Thoracic aorta (tissue), 2 donors: ENCODE results near the gene DIRAS3. TPM values are rescaled to one million over a fixed set of nuclear protein-coding genes. Genes with fewer than 3 reads are reported as not detected.

Source experiments
- ATAC-seq: fragments of 150-250 bp; one replicate; pipeline ENCODE4 v1.8.0; 2017; ENCODE audit warnings: low read depth; ENCODE audit not compliant: insufficient number of reproducible peaks, low FRiP score
- DNase-seq: peaks from one replicate; pipeline ENCODE4 v3.0.0-alpha.2; 2020; ENCODE audit warnings: low spot score
- H3K27ac ChIP-seq, 2 donors: fragments of 200-600 bp; sonication (generic); 1 replicate in 1 of 2; 2 replicates in 1 of 2; pipeline ENCODE4 v1.5.1; 2016; ENCODE audit warnings: mild to moderate bottlenecking in 2 of 2, moderate library complexity in 2 of 2
- H3K27me3 ChIP-seq: fragments of 200-600 bp; sonication (generic); replicated peaks from 2 replicates; pipeline ENCODE4 v1.6.0; 2016; ENCODE audit warnings: mild to moderate bottlenecking; ENCODE audit not compliant: insufficient read depth
- H3K36me3 ChIP-seq: fragments of 200-600 bp; sonication (generic); one replicate; pipeline ENCODE4 v1.5.1; 2016
- H3K4me1 ChIP-seq, 2 donors: fragments of 200-600 bp; sonication (generic); 1 replicate in 1 of 2; 2 replicates in 1 of 2; pipeline versions ENCODE4 v1.5.1 to v1.6.0; 2016; ENCODE audit warnings: low read depth in 2 of 2, mild to moderate bottlenecking in 1 of 2; ENCODE audit not compliant: control insufficient read depth in 1 of 2
- H3K4me3 ChIP-seq: fragments of 200-600 bp; sonication (generic); 2 replicates; pipeline ENCODE4 v1.5.1; 2016; ENCODE audit warnings: mild to moderate bottlenecking
- H3K9me3 ChIP-seq: fragments of 200-600 bp; sonication (generic); 2 replicates; pipeline ENCODE4 v1.5.1; 2016
- total RNA-seq, 2 donors: library from RNA; depleted of rRNA; stranded (reverse); fragments of >200 nt; gene quantifications; one replicate each; pipeline versions ENCODE4 v1.1.0 to v1.2.3, GENCODE V29; 2016
- TF ChIP-seq, protein P1 (sequence below): fragments of 200-600 bp; sonication (generic); IDR thresholded peaks from one replicate; pipeline ENCODE4 v1.5.1; 2019; ENCODE audit warnings: antibody characterized with exemption

Gene DIRAS3
- total RNA-seq, 2 donors from 2014 or later: 4.6 TPM; not detected in 1

DNA sequence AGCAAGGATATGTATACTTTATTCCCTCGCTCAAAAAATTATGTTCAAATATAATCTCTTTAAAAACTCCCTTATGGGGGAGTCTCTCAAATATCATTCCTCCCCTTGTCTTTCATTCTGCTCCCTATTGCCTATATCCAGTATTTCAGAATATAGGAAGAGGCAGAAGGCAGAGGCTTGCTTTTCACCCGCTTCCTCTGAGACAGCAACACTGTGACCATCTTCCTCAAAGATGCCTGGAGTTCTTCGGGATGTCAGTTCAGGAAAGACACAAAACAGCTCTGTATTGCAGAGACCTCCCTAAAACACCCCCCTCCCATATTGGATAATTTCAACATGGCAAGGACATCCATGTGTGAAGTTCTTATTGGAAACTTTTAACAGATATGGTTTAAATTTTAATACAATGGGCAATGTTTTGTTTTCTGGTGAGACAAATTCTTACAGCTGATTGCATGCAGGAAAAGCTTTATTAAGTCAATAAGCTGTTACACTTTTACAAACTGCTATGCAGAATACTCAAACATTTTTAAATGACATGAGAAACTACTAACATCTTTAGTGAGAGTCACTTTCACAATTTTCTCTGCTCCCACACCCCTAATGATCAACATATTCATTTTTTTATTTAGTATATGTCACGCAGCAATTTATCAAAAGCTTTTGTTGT, 4.8 kb downstream of the DIRAS3 start:
- TF ChIP-seq, protein P1, sequence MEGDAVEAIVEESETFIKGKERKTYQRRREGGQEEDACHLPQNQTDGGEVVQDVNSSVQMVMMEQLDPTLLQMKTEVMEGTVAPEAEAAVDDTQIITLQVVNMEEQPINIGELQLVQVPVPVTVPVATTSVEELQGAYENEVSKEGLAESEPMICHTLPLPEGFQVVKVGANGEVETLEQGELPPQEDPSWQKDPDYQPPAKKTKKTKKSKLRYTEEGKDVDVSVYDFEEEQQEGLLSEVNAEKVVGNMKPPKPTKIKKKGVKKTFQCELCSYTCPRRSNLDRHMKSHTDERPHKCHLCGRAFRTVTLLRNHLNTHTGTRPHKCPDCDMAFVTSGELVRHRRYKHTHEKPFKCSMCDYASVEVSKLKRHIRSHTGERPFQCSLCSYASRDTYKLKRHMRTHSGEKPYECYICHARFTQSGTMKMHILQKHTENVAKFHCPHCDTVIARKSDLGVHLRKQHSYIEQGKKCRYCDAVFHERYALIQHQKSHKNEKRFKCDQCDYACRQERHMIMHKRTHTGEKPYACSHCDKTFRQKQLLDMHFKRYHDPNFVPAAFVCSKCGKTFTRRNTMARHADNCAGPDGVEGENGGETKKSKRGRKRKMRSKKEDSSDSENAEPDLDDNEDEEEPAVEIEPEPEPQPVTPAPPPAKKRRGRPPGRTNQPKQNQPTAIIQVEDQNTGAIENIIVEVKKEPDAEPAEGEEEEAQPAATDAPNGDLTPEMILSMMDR: no peak
- DNase-seq: no peak
- no peaks in the 10 kb centered on the region for H3K27me3 ChIP-seq
- ATAC-seq: no peak
- no peaks in the 10 kb centered on the region for H3K4me1 ChIP-seq
- no peaks in the 10 kb centered on the region for H3K9me3 ChIP-seq
- no peak overlapping the region for H3K4me3 ChIP-seq
- H3K36me3 ChIP-seq: no peaks in the 10 kb centered on the region
- H3K27ac ChIP-seq: no peak overlapping the region

DNA sequence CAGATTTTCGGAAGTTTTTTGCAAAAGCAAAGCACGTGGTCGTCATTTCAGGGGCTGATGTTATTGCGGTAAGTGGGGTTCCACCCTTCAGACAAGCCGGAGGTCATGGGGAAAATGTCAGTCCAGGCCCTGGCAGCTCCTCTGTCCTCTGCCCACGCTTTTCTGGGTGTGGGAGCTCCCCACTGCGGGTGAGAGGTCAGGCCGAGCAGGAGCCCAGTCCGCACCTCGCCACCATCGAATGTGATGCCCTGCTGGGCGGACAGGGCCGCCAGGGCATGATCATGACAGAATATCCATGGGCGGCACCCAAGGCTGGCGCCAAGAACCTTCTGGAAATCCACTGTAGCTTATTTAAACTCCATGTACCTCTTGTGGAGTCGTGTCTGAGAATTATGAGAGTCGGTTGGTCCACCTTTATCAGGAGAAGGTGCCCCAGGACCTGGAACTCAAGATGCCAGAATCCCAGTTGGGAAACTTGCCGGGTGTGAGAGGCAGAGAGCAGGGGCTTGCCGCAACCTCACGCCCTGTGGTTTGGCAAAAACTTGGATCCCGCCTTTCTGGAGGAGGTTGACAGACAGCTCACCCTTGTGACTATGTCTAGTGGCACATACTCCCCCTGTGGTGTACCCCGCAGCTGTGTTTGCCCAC, 6.9 kb downstream of the DIRAS3 start:
- Histone ChIP-seq H3K27me3 (no peaks in the 10 kb centered on the region), H3K27ac (no peak overlapping the region), H3K9me3 (no peaks in the 10 kb centered on the region), H3K4me1 (no peaks in the 10 kb centered on the region), H3K36me3 (no peaks in the 10 kb centered on the region), H3K4me3 (no peak overlapping the region)
- ATAC-seq: no peak
- DNase-seq: no peak
- TF ChIP-seq, protein P1: no peak

DNA sequence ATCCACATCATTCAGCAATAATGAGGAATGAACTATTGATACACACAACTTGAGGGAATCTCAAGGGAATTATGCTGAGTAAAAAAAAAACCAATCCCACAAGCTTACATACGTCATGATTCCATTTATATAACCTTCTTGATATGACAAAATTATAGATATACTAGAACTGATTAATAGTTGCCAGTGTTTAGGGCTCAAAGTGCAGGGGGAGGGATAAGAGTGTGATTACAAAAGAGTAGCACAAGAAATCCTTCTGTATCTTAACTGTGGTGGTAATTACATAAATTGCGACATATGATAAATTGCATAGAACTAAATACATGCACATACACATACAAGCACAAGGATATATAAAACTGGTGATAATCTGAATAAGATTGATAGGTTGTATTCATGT, 13.5 kb downstream of the DIRAS3 start:
- Histone ChIP-seq H3K4me3 (no peak overlapping the region), H3K36me3 (no peaks in the 10 kb centered on the region), H3K9me3 (no peaks in the 10 kb centered on the region), H3K27ac (no peak overlapping the region), H3K4me1 (no peaks in the 10 kb centered on the region), H3K27me3 (no peaks in the 10 kb centered on the region)
- TF ChIP-seq, protein P1: no peak
- ATAC-seq (no peak), DNase-seq (no peak)

DNA sequence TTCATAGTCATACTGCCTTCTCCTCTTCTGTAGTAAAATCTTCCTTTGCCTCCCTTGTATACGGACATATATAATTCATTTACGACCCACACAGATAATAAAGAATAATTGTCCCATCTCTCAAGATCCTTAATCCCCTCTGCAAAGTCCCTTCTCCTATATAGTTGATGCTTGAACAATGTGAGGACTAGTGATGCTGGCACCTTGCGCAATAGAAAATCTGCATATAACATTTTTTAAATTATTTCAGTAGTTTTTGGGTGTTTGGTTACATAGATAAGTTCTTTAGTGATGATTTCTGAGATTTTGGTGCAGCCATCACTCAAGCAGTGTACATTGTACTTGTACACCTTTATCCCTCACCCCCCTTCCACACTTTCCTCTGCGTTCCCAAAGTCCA, 21.0 kb downstream of the DIRAS3 start:
- Histone ChIP-seq H3K4me3 (no peak overlapping the region), H3K27me3 (no peaks in the 10 kb centered on the region), H3K27ac (no peak overlapping the region), H3K36me3 (no peaks in the 10 kb centered on the region), H3K4me1 (no peaks in the 10 kb centered on the region), H3K9me3 (no peaks in the 10 kb centered on the region)
- TF ChIP-seq, protein P1: no peak
- DNase-seq (no peak), ATAC-seq (no peak)

GRCh38 chr1:68028566-68028965, 21.9 kb downstream of the DIRAS3 start:
- DNase-seq (no peak), ATAC-seq (no peak)
- Histone ChIP-seq H3K27me3 (no peaks in the 10 kb centered on the region), H3K36me3 (no peaks in the 10 kb centered on the region), H3K27ac (no peak overlapping the region), H3K9me3 (no peaks in the 10 kb centered on the region), H3K4me1 (no peaks in the 10 kb centered on the region), H3K4me3 (no peak overlapping the region)
- TF ChIP-seq, protein P1: no peak
